ENCODE measurements around the gene HS6ST1. TPM values are rescaled to one million over a fixed set of nuclear protein-coding genes. Genes with fewer than 3 reads are reported as not detected.
"Not testable (repeated sequence)": the region's sequence is repeated elsewhere in the genome, so short reads cannot be mapped to it uniquely, and the experiment has no call there.

The HS6ST1 gene
- total RNA-seq, 4 donors from 2014 or later: 16.1 to 38.6 (median 26.5) TPM

DNA sequence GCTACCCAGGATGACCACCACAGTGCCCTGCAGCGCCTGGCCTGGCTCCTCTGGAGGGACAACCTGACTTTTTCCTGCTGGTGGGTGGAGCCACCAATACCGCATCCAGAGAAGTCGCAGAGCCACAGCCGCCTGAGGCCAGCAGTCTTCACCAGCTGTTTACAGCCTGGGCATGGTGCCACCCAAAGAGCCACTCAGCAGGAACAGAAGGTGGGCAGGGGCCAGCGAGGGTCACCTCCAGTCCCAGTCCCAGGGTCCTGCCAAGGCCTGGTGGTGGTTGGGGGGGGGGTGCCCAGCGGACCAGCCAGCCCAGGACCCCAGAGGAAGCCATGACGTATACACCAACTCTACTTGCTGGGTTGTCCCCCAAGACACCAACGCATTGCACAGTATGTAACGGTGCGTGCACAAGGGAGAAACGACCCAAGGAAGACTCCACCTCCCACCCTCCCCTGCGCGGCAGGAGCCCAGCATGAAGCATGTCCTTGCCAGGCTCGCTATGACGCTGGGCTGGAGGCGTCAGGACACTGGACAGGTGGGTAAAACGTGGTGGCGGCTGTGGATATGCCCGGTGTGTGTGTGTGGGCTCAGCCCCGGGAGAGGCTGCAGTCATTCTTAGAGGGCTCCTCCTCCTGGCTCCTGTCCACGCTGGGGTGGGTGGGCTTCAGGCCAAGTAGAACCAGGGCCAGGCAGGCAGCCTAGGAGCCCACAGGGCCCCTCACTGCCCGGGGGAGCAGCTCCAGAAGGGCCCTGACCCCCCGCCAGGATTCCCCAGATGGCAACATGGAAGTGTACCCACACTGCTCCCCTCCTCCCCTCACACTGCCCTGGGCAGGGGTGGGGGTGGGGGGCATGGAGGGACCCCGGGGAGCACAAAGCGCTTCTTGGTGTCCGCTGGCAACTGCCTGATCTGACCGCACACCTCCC lies 49.3 kb downstream of the HS6ST1 start:
- Histone ChIP-seq H3K27ac (no peak overlapping the region), H3K9me3 (no peaks in the 10 kb centered on the region), H3K36me3 (no peaks in the 10 kb centered on the region), H3K4me1 (peaks cover 0 to 7% (median 0%) of the 10 kb centered on the region in 4 donors), H3K4me3 (no peak overlapping the region), H3K27me3 (no peaks in the 10 kb centered on the region)
- WGBS, 2 donors (ENCODE audit: low coverage in 1 of 2): 90% methylated on average over 27 of the region's 27 CpGs; no CpG with 5 or more reads in 1 of the 2 donors
- no peak for DNase-seq
- TF ChIP-seq POLR2AphosphoS5 (IDR thresholded peaks at IDR 0.05): no peak
- TF ChIP-seq POLR2A (IDR thresholded peaks at IDR 0.05): no peak
- no peak for TF ChIP-seq CTCF (IDR thresholded peaks at IDR 0.05)
- TF ChIP-seq EP300 (IDR thresholded peaks at IDR 0.05; ENCODE audit: low read depth): no peak
- in situ Hi-C loops (cut with MboI; ENCODE audit: low pct_ligation_motif_present in 1 of 4, low pct_unique_long_range_greater_than_20kb in 1 of 4, low sequenced_read_pairs in 3 of 4): no loop called here
- intact Hi-C loops (cut with DNase I; ENCODE audit: low total_unique reads): no loop called here

DNA sequence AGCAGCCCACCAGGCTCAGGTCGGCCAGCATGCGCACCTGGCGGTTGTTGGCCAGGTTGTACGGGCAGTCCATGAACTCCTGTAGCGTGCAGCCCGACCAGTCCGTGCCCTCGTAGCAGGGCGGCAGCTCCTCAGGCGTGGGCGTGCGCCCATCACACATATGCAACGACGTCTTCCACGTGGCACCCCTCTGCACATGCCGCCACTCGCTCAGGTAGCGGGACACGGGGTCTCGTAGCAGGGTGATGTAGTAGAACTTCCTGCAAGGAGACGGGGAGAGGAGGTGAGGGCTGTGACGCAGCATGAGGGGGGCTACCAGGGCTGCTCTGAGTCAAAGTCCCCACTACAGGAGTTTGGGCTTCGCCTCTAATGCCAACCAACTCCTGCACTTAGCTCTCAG lies 50.1 kb downstream of the HS6ST1 start:
- H3K4me1 ChIP-seq; H3K27me3 ChIP-seq; H3K4me3 ChIP-seq; H3K27ac ChIP-seq; H3K9me3 ChIP-seq; intact Hi-C loops (cut with DNase I; ENCODE audit: low total_unique reads); in situ Hi-C loops (cut with MboI; ENCODE audit: low pct_ligation_motif_present in 1 of 4, low pct_unique_long_range_greater_than_20kb in 1 of 4, low sequenced_read_pairs in 3 of 4); H3K36me3 ChIP-seq; DNase-seq: not testable (repeated sequence)
- WGBS, 2 donors (ENCODE audit: low coverage in 1 of 2): 96% methylated on average over 20 of the region's 23 CpGs; no CpG with 5 or more reads in 1 of the 2 donors

DNA sequence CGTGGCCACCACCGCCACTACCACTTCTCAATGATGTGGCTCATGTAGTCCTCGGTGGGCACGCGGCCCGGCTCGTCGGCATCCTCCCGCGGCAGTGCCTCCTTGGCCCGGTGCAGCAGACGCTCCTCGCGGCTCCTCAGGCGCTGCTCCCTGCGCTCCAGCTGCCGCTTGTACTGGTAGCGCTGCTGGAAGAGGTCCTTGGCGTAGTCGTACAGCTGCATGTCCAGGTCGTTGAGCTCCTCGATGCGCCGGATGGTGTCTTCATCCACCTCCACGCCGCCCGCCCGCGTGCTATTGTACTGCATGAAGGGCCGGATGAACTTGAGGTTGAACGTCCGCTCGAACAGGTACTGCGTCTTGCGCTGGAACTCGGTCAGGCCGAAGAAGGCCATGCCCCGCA lies 50.5 kb downstream of the HS6ST1 start:
- H3K4me3 ChIP-seq; H3K36me3 ChIP-seq; H3K27me3 ChIP-seq; in situ Hi-C loops (cut with MboI; ENCODE audit: low pct_ligation_motif_present in 1 of 4, low pct_unique_long_range_greater_than_20kb in 1 of 4, low sequenced_read_pairs in 3 of 4); DNase-seq; H3K27ac ChIP-seq; H3K4me1 ChIP-seq; intact Hi-C loops (cut with DNase I; ENCODE audit: low total_unique reads); H3K9me3 ChIP-seq: not testable (repeated sequence)
- WGBS, 2 donors (ENCODE audit: low coverage in 1 of 2): 97 to 100% methylated on average over 5 to 19 of the region's 38 CpGs

- 90 to 95% methylated on average over 3 to 11 of the region's 11 CpGs for WGBS, 2 donors (ENCODE audit: low coverage in 1 of 2)
- H3K27ac ChIP-seq; intact Hi-C loops (cut with DNase I; ENCODE audit: low total_unique reads); H3K4me1 ChIP-seq; in situ Hi-C loops (cut with MboI; ENCODE audit: low pct_ligation_motif_present in 1 of 4, low pct_unique_long_range_greater_than_20kb in 1 of 4, low sequenced_read_pairs in 3 of 4); H3K4me3 ChIP-seq; H3K36me3 ChIP-seq; H3K27me3 ChIP-seq; H3K9me3 ChIP-seq; DNase-seq: not testable (repeated sequence)
Measured at GRCh38 chr2:128267649-128268048, 51.0 kb downstream of the HS6ST1 start.

- H3K4me3 ChIP-seq; in situ Hi-C loops (cut with MboI; ENCODE audit: low pct_ligation_motif_present in 1 of 4, low pct_unique_long_range_greater_than_20kb in 1 of 4, low sequenced_read_pairs in 3 of 4); H3K27me3 ChIP-seq; intact Hi-C loops (cut with DNase I; ENCODE audit: low total_unique reads); H3K27ac ChIP-seq; H3K36me3 ChIP-seq; H3K4me1 ChIP-seq; DNase-seq; H3K9me3 ChIP-seq: not testable (repeated sequence)
- WGBS, 2 donors (ENCODE audit: low coverage in 1 of 2): 89% methylated on average over 7 of the region's 9 CpGs; no CpG with 5 or more reads in 1 of the 2 donors
Measured at GRCh38 chr2:128267197-128267596, 51.5 kb downstream of the HS6ST1 start.

- H3K9me3 ChIP-seq; intact Hi-C loops (cut with DNase I; ENCODE audit: low total_unique reads); H3K27me3 ChIP-seq; H3K36me3 ChIP-seq; DNase-seq; H3K27ac ChIP-seq; H3K4me1 ChIP-seq; in situ Hi-C loops (cut with MboI; ENCODE audit: low pct_ligation_motif_present in 1 of 4, low pct_unique_long_range_greater_than_20kb in 1 of 4, low sequenced_read_pairs in 3 of 4); H3K4me3 ChIP-seq: not testable (repeated sequence)
- WGBS, 2 donors (ENCODE audit: low coverage in 1 of 2): 100% methylated on average over 5 of the region's 8 CpGs; no CpG with 5 or more reads in 1 of the 2 donors
Measured at GRCh38 chr2:128266463-128266862, 52.2 kb downstream of the HS6ST1 start.

- H3K27me3 ChIP-seq; in situ Hi-C loops (cut with MboI; ENCODE audit: low pct_ligation_motif_present in 1 of 4, low pct_unique_long_range_greater_than_20kb in 1 of 4, low sequenced_read_pairs in 3 of 4); DNase-seq; H3K36me3 ChIP-seq; H3K4me3 ChIP-seq; H3K9me3 ChIP-seq; H3K4me1 ChIP-seq; intact Hi-C loops (cut with DNase I; ENCODE audit: low total_unique reads); H3K27ac ChIP-seq: not testable (repeated sequence)
- WGBS, 2 donors (ENCODE audit: low coverage in 1 of 2): 60 to 70% methylated on average over 2 to 4 of the region's 9 CpGs
Measured at GRCh38 chr2:128265608-128265993, 53.1 kb downstream of the HS6ST1 start.
